Right hindlimb (tissue), 1 donor: ENCODE results near the gene ELOA.
"Not testable (repeated sequence)": the region's sequence is repeated elsewhere in the genome, so short reads cannot be mapped to it uniquely, and the experiment has no call there.

Experiments
- DNase-seq: peaks from one replicate; pipeline ENCODE4 v3.0.0-alpha.2; 2018

ELOA gene

GRCh38 chr1:23736437-23737134, 6.7 kb upstream of the ELOA start:
- DNase-seq, result no peak

- no peak for DNase-seq
These were observed 1.7 kb upstream of the ELOA start for GRCh38 chr1:23741609-23742008.

- no peak for DNase-seq
These were observed 493 bp upstream of the ELOA start for GRCh38 chr1:23742670-23743286.

DNA sequence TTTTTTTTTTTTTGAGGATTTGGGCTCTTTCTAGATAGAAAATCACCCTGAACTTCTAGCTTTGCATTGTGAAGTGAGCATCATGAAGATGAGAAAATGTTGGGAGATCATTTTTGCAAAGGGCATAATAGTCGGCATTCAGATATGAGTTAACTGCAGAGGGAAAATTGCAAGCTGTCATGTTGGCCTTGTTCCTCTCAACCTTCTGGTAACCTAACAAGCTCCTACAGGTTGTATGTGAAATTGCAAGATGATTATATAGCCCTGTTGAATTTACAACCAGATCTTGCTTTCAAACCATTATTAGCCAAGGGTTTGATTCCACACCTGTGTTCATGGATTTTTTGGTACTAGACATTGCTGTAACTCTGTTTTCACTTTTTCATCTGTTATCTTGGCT, 2.2 kb downstream of the ELOA start:
- no peak for DNase-seq

DNA sequence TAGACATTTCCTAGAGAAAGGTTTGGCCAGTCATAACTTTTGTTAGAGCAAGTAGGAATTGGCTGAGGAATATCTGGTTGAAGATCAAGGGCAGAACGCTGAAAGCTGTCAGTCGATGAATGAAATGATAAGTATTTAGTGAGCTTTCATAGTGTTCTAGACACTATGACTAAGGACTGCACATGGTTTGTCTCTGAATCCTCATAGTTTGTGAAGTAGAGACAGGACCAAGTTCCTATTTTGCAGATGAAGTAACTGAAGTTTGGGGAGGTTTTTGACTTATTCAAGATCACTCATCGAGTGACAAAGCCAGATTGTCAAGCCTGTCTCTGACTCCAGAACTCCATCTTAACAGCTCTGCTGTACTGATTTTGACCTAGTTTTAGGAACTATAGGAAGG, 4.7 kb downstream of the ELOA start:
- no peak for DNase-seq

DNA sequence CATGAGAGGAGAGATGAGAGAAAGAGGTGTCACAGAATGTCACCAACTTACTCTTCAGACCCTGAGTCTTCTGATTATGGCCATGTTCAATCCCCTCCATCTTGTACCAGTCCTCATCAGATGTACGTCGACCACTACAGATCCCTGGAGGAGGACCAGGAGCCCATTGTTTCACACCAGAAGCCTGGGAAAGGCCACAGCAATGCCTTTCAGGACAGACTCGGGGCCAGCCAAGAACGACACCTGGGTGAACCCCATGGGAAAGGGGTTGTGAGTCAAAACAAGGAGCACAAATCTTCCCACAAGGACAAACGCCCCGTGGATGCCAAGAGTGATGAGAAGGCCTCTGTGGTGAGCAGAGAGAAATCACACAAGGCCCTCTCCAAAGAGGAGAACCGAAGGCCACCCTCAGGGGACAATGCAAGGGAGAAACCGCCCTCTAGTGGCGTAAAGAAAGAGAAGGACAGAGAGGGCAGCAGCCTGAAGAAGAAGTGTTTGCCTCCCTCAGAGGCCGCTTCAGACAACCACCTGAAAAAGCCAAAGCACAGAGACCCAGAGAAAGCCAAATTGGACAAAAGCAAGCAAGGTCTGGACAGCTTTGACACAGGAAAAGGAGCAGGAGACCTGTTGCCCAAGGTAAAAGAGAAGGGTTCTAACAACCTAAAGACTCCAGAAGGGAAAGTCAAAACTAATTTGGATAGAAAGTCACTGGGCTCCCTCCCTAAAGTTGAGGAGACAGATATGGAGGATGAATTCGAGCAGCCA, 8.0 kb downstream of the ELOA start:
- no peak for DNase-seq

DNA sequence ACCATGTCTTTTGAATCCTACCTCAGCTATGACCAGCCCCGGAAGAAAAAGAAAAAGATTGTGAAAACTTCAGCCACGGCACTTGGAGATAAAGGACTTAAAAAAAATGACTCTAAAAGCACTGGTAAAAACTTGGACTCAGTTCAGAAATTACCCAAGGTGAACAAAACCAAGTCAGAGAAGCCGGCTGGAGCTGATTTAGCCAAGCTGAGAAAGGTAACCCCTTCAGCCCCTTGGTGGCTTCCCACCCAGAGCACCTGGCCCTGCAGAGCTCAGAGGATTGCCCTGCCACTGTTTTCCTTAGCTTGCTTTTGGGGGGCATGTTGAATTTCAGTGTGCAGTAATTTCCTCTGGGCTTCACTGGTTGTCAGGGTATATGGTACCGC, 8.5 kb downstream of the ELOA start:
- DNase-seq, result no peak

DNA sequence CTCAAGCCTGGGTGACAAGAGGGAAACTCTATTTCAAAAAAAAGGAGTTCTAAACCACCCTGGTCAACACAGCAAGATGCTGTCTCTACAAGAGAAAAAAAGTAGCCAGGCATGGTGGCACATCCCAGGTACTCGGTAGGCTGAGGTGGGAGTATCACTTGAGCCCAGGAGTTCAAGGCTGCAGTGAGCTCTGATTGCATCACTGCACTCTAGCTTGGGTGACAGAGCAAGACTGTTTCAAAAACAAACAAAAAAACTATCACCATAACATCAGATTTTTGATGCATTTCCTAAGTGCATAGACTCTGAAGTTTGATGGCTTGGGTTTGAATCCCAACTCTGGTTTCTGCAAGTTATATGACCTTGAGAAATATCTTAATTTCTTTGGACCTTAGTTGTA, 9.6 kb downstream of the ELOA start:
- DNase-seq, result no peak

DNA sequence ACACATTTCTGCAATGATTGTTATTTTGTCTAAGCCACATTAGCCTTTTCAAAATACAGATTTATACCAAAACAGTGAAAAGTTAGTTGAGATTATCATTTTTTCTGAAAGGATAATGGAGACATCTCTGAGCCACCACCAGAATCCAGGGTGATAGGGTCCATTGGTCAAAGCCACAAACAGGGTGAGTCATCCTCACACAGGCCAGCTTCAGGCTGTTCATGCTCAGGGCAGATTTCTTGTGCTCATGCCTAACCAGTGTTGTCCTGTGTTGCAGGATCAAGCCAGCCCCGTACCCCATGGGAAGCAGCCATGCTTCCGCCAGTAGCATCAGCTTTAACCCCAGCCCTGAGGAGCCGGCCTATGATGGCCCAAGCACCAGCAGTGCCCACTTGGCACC, 13.4 kb downstream of the ELOA start:
- no peak for DNase-seq

- no peak for DNase-seq
These were observed 14.5 kb downstream of the ELOA start for GRCh38 chr1:23757812-23758211.

DNA sequence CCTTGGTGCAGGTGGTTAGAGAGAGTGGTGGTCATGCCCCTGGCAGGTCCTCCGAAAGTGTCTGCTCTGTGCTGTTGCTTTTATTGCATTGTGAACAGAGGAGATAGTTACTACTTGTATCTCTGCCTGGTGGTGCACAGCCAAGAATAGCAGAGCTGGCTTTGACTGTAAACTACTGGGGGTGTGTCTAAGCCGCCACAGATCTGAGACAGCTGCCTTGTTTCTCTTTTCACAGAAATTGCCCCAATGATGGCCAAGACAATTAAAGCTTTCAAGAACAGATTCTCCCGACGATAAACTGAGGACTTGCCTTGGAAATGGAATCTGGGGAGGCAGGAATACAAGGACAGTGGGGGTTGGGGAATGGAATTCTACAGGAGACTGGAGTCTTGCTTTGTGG, 16.0 kb downstream of the ELOA start:
- no peak for DNase-seq

GRCh38 chr1:23763041-23763577, 19.8 kb downstream of the ELOA start:
- DNase-seq, result no peak

DNA sequence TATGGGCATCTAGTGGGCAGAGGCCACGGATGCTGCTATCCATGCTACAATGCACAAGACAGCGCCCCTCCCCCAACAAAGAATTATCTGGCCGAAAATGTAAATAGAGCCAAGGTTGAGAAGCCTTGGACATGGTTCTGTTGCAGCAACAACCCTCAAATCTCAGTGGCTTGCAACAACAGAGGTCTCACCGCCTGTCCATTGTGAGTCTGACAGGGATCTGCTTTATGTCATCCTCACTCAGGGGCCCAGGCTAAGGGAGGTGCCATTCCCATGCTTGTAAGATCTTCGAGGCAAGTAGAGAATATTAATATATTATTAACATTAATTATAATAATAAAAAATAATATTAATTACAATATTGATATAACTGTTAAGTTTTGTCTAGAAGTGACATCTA, 25.5 kb downstream of the ELOA start:
- no peak for DNase-seq

- DNase-seq, result peak; percentile 87
These were observed 29.0 kb downstream of the ELOA start for GRCh38 chr1:23772049-23772853.

DNA sequence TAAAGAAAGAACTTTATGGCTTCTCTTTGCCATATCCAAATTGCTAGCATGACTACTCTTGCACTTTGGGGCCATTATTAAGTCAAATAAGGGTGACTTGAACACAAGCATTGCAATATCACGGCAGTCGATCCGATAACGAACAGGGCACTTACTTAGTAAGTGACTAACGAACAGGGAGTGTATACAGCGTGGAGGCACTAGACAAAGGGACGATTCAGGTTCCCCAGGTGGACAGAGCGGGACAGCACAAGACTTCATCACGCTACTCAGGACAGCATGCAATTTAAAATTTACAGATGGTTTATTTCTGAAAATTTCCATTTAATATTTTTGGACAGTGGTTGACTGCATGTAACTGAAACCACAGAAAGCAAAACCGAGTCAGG, 29.6 kb downstream of the ELOA start:
- DNase-seq, result no peak

DNA sequence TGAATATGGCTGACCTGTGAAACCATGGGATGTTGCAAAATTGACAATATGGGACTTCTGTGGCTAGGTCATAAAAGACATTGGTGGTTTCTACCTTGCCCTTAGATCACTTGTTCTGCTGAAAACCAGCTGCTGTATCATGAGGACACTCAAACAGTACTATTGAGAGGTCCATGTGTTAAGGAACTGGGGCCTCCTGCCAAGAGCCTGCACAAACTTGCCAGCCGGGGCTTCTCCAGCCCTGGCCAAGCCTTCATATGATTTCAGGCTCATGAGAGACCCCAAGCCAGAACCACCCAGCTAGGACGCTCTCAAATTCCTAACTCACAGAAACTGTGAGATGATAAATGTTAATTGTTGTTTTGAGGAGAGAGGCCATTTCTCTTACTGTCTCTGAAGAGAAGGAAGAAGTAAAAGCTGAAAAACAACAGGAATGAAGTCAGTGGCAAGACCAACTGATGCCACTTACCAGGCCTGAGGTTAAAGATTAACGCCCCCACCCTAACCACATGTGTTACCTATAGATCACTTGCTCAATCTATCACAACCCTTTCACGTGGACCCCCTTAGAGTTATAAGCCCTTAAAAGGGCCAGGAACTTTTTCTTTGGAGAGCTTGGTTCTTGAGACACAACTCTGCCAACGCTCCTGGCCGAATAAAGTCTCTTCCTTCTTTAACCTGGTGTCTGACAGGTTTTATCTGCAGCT, 31.1 kb downstream of the ELOA start:
- DNase-seq, result no peak

- no peak for DNase-seq
These were observed 32.9 kb downstream of the ELOA start for GRCh38 chr1:23776217-23776616.

DNA sequence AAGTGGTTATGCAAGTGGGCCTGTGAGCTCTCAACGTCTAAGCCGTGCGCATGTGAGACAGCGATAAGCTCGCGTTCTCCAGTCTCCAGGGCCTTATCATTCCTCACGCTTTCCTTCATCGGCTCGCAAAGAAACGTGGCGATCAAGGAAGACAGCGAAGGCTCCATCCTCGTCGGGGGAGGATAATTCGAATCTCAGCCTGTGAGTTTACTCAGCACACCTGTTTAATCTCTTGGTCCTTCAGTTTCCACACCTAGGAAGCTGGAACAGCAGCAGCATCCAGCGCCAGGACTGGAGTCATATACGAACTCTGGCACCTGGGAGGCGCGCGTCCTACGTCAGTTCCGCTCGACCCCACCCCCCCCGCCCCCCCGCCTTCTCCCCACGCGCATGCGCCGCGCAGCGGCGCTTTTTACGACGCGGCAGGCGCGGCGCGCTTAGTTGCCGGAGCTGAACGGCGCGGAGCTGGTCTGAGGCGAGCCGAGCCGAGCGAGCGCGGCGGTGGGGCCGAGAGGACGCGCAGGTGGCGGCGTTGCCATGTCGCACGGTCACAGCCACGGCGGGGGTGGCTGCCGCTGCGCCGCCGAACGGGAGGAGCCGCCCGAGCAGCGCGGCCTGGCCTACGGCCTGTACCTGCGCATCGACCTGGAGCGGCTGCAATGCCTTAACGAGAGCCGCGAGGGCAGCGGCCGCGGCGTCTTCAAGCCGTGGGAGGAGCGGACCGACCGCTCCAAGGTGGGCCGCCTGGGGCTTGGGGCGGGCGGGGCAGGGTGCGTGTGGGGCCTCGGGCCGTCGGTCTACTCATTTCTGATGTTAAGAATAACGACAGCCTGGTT, 34.9 kb downstream of the ELOA start, which contains the start of gene PITHD1:
TSS of gene PITHD1 (plus strand) at position 440 of the 836 bp plus-strand sequence. CDS start at position 538, 98 bp downstream.
- peak; percentile 91 for DNase-seq

- DNase-seq, result no peak
These were observed 36.6 kb downstream of the ELOA start for GRCh38 chr1:23779826-23780371.

- not testable (repeated sequence) for DNase-seq
These were observed 39.9 kb downstream of the ELOA start for GRCh38 chr1:23783141-23783540.

- DNase-seq, result no peak
These were observed 41.6 kb downstream of the ELOA start for GRCh38 chr1:23784846-23785245.
